Hematopoietic multipotent progenitor cell treated with erythropoietin and hydrocortisone succinate and interleukin-3 and kit ligand, for 15 days (in vitro differentiated cells): Measurements from ENCODE around the gene FAM184A.
"Not testable (repeated sequence)": the region's sequence is repeated elsewhere in the genome, so short reads cannot be mapped to it uniquely, and the experiment has no call there.

Experiments
- DNase-seq: peaks from one replicate; pipeline ENCODE4 v3.0.0-alpha.2; 2015; ENCODE audit warnings: low spot score

Gene FAM184A

DNA sequence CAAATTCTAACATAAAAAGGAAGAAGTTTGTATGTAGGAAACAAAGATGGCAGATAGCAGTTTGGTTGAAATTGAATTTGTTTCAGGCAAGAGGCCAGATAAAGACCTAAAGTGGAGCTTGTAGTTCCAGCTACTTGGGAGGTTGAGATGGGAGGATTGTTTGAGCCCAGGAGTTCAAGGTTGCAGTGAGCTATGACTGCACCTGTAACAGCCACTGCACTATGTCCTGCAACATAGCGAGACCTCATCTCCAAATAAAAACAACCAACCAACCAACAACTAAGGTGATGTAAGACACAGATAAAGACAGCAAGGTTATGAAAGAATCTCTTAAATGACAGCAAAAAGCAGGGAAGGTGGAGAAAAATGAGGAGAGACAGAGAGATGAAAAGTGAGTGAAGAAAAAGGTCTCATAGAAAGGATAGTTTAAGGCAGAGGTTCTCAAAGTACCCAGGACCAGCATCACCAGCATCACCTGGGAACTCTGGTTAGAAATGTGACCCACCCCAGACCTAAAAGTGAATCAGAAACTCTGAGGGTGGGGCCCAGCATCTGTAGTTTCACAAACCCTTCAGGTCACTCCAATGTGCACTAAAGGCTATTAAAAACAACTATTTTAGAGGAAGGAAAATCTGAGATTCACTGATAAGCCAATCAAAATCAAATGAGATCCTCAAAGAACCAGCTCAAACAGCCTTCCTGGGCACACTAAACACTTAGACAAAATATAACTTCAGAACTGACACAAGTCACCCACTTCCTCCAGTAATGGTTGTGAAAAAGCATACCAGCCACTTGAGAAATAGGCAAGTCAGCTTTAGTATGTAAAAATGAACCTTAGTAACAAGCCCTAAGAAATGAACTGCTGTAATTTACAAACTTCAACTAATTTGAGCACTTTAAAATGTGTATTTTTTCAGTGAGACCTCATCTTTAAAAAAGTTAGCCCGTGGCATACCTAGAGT, 57.6 kb downstream of the FAM184A start:
- DNase-seq: no peak

DNA sequence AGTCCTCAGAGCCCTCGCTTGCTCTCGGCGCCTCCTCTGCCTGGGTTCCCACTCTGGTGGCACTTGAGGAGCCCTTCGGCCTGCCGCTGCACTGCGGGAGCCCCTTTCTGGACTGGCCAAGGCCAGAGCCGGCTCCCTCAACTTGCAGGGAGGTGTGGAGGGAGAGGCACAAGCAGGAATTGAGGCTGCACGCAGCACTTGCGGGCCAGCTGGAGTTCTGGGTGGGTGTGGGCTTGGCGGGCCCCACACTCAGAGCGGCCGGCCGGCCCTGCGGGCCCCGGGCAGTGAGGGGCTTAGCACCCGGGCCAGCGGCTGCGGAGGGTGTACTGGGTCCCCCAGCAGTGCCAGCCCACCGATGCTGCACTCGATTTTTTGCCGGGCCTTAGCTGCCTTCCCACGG, 63.3 kb downstream of the FAM184A start:
- DNase-seq: not testable (repeated sequence)

DNA sequence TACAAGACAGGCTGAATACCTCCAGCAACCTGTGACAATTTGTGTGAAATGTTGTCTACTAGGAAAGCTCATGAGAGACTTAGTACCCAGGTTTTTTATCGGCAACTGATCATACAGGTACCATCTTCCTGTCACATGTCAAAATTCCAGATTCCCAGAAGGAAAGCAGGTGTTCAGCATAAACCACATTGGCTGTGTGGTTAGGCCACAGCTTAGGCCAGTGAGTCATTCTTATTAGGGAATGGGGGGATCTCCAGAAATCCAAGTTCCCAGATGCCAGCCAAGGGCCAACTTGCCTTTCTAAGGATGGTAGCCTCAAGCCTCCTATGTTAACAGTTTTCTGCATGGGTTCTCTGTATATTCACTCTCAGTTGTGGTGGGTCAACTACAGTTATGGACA, 65.9 kb downstream of the FAM184A start:
- no peak for DNase-seq

DNA sequence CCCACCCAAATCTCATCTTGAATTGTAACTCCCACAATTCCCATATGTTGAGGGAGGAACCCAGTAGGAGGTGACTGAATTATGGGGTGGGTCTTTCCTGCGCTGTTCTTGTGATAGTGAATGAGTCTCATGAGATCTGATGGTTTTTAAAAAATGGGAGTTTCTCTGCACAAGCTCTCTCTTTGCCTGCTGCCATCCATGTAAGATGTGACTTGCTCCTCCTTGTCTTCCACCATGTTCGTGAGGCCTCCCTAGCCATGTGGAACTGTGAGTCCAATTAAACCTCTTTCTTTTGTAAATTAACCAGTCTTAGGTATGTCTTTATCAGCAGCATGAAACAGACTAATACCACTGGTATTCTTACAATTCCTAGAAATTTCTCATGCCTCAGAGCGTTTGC, 69.2 kb downstream of the FAM184A start:
- not testable (repeated sequence) for DNase-seq

DNA sequence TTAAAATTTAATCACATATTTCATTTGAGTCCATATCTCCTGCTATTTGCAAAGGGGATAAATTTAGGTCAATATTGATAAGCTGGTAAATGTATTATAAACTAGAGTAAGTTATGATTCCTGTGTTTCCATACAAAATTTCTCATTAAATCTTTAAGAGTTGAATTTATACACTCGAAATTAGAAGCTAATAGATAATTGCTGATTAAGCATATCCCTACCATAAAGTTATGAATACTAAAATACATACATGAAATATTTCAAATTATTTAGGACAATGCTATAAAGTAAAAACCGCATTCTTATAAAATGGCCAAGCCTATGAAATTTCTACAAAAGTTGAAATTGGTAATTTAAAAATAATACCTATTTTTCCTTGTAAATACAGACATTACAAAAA, 71.5 kb downstream of the FAM184A start:
- DNase-seq: no peak

DNA sequence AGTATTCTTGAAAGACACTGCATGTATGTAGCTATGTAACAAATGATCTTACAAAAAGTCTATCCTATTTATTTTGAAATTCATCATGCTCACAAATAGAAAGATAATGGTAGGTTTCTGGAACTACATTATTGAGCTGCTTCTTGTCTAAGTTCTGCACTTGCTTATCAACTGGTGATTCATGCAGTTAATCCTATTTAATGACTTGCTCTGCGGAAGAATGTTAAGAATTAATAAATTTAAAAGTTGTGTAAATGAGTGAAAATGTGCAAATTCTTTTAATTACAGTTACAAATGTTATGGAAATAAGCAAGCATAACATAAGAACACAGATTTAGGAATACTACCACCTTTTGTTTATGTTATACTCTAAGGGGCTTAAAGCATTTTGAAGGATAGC, 76.4 kb downstream of the FAM184A start:
- DNase-seq: no peak

DNA sequence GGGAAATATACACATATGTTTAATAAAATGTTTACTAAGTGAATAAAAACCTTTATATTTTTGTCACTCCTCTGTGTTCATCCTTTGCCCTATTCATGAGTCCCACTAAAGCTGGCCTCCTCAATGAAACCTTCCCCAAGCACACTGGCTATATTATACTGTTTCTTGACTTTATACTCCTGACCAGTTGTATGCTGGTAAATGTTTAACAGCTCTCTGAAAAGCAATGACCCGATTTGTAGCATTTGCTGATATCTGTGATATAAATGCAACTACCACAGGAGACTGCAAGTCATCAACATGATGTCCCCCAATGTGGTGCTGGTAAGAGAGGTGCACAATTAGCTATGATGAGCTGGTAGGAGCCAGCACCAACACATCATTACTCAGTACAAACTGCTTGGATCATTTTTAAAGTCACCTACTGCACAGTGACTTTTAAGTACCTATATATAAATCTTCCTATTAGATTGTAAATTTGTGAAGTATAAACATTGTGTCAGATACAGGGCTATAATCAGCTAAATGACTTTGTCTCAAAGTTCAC, 78.9 kb downstream of the FAM184A start:
- no peak for DNase-seq

DNA sequence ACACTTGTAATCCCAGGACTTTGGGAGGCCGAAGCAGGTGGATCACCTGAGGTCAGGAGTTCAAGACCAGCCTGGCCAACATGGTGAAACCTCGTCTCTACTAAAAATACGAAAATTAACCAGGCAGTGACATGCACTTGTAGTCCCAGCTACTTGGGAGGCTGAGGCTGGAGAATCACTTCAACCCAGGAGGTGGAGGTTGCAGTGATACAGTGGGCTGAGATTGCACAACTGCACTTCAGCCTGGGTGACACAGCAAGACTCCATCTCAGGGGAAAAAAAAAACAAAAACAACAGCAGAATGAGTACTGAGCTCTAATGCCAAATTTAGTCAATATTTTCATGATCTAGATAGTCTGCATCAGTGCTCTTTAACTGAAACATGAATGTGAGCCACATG, 81.0 kb downstream of the FAM184A start:
- DNase-seq: not testable (repeated sequence)

DNA sequence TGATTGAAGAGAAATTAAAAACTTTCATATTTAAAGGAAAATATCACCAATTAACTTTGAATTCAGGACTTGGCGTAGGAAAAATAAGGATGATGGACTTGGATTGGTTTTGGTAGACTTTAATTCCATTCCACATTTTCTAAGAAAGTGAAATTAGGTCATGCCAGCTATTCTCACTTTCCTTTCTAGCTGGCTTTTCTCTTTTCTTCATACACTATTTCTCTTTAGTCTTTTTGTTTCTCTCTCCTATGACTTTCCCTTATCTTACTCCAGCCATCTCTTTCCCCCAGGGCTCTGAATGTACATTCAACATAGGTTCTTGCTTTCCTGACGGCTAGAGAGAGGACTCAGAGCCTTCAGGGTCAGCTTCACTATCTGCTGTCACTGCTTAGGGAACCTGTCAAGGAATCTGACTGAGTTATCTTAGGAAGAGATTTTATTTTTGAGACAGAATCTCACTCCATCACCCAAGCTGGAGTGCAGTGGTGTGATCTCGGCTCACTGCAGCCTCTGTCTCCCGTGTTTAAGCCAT, 82.1 kb downstream of the FAM184A start:
- no peak for DNase-seq

DNA sequence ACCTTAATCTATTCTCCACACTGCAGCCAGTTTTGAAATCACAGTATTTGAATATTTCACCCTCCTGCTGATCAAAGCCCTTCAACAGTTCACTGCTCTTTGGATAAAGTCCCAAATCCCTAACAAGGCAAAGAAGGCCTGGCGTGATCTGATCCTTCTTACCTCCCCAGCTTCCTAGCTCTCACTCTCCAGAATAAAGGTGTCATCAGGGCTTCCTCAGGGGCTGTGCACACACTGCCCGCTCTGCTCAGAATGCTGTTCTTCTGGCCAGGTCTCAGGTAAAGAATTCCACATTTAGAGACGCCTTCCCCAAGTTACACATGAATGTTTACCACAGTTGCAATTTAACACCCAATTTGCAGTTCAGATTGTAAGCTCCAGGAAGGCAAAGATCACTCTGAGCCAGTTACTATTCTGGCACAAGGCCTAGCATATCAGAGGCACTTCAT, 84.6 kb downstream of the FAM184A start:
- no peak for DNase-seq

DNA sequence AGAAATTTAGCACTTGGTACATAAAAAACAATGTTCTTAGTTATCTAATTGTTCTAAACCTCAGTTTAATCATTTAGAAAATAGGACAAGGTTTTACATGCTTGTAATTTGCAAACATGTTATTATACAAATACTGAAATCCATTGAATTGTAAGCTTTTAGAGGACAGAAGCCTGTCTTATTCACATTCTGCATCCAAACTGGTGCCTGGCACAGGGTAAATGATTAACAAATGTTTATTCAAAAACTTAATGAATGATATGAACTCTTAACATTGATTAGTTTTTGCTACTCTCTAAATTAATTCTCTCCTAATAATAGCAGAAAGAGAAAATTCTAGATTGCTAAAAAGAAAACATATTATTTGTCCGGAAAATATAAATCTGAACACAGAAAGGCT, 85.1 kb downstream of the FAM184A start:
- no peak for DNase-seq

DNA sequence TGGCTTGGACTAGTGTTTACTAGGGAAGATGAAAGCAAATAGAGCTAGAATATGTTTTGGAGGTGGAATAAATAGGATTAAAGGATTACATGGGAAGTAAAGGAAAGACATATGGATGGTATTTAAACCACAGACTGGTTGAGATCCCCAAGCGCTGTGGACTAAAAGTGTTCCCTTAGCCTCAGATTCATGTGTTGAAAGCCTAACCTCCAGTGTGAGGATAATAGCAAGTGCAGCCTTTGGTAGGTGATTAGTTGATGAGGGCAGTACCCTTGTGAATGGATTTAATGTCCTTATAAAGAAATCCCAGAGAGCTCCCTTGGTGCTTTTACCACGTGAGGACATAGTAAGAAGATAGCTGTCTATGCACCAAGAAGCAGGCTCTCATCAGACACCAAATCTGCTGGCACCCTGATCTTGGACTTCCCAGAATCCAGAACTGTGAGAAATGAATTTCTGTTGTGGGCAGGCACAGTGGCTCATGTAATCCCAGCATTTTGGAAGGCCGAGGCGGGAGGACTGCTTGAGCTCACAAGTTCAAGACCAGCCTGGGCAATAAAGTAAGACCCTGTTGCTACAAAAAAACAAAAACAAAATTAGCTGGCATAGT, 86.2 kb downstream of the FAM184A start:
- DNase-seq: no peak

DNA sequence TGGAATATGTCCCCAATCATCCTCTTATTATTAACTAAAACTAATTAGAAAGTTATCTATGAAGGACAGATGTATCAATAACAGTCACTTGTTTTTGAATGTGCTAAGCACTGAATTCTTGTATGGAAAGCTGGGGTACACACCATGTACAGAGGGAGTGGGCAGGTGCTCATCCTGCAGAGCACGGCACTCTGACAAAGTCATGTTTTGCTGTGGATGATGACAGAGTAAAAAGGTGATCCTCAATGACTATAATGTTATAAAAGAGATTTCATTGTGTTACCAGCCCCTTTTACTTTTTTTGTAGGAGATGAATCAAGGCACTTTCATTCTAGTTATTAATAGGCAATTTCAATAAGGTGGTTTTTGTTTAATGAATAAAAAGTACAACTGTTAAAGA, 92.2 kb downstream of the FAM184A start:
- no peak for DNase-seq

DNA sequence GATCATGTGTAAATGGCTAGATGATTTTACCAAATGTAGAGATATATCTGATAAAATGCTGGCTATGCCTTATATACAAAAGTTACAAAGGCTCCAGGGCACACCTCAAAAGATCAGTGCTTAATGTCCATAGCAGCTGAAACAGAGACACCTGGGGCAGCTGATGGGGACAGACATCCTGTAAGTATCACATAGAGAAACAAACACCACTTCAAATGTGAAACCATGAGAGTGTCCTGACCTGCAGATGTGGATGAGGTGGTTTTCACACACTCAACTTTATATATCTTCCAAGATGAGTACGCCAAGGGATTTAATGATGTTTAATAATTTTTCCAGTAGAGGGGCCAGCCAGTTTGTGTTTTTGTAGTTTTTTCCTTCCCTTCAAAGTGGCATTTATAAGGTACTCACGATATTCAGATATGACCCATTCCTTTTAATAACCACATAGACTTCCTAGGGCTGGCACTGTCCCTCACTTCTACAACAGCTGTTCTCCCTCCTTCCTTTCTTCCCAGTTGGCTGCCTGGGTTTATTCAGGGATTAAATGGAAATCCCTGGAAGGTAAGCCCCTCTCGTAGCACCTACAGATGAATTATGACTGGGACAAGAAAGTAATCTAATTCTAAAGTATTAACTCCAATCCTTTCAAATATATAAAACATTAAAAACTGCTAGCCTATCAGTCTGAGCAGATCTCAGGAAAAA, 93.2 kb downstream of the FAM184A start:
- no peak for DNase-seq

DNA sequence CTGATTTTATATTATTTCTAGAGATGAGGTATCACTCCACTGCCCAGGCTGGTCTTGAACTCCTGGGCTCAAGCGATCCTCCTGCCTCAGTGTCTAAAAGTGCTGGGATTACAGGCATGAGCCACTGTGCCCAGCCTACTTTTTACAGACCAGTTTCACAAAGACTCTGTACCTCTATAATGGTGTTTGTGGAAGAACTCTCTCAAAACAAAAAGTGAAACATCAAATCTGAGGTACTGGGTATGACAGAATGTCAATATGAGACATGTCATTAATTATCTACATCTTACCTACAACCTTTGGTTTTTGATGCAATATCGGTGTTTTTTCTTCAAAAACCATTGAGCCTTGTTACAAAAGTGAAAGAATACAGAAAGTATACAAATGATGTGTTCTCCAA, 94.1 kb downstream of the FAM184A start:
- DNase-seq: no peak

DNA sequence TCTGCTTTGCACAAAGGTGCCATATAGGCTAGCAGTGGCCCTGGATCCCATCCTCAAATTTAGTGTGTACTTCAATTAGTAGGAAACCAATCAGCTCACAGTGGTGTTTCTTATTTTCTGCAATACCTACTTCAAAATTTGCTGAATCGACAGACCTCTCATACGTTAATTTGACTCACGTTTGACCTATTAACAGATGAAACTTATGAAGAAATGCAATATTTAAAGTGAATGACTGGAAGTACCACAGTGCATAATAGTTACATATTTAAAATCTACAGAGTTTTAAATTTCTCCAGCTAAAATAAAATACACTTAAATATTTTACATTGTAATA, 95.9 kb downstream of the FAM184A start:
- no peak for DNase-seq

DNA sequence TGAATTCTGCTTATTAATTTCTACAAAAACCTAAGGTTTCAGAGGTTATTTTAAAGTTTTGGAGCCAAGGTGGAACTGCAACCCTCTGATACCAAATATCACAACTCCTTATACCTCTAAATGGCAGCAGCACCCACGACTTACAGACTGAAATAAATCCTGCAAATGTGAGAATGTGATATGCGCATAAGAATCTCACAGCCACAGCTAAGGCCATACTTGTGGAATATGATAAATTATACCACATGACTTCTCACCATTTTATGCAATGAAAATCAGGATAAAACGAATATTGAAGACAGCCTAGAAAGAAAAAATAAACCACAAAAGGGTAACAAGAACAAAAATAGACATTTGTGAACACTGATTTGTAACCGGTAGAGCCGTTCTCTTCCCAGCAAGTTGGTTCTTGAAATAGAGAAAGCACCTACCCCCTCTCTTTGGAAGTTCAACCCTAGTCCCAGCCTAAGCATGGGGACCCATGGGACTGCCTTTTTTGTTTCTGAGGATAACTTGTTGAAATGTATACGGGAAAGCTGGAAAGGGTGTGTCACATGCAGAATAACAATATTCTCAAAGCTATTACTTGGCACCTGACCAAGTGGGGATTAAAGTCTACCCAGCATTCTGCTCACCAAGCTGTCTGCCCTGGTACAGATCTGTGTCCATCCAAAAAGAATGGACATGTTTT, 96.4 kb downstream of the FAM184A start:
- DNase-seq: no peak

DNA sequence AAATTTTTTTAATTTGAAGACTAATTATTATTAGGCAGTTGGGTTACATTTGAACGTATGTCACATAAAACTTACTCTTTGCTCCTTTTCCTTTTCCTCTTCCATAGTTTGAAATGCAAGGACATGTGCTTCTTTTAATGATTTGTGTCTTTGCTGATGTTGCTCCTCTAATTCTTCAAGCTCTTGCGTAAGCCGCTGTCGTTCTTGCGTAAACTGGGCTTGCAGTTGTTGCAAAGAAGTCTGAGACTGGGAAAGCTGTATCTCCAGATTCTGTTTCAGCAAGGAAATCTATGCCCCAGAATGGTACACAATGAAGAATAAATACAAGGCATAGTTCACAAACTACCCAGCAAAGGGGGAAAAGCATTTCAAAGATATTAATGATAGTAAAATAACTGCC, 98.4 kb downstream of the FAM184A start:
- no peak for DNase-seq

DNA sequence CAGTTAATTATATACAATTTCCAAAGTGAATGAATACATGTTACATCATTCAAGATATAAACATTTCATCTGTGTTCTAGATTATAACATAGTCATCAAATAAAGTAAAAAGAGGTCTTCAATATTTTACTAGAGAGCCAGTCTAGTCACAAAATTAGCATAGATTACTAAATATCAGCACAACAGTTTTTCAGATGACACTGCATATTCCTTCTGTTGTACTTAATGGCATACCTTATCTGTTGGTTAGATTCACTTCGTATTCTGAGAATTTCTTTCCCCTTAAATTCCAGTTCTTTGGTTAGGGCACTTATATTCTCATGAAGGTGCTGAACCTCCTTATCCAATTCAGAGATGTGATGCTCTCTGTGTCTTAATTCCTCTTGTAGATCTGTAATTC, 103.7 kb downstream of the FAM184A start:
- DNase-seq: no peak

DNA sequence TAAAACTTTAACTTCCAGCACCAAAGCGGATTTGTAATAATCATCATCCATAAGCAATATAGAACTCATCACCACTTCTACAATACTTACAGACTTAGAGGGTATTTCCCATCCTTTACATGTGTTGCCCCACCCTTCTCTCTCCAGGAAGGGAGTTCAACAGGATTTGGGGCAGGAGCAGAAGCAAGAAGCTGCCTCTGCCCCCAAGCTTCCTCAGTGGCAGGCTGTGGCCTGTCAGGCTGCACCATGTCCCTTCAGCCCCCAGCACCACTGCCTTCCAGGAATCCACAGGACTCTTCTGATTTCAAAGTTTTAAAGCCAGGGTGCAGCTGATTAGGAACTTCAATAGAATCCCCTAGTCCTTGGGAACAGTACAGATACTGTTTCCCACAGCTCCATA, 106.8 kb downstream of the FAM184A start:
- DNase-seq: no peak

DNA sequence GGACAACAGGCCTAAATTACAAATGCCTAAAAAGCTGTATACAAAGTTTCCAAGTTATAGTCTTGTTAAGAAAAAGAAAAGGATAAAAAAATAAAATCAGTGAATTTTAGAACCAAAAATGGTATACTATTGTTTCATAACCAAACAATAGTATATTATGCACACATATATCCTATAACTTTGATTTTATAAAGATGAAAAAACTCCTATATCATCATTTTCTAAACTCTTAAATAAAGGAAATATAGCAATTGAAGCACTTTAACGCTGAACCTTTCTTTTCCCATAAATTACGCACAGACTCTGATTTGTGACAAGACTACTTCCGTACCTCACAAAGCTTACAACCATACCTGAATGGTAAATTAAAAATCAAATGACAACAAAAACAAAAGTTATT, 107.6 kb downstream of the FAM184A start:
- no peak for DNase-seq

DNA sequence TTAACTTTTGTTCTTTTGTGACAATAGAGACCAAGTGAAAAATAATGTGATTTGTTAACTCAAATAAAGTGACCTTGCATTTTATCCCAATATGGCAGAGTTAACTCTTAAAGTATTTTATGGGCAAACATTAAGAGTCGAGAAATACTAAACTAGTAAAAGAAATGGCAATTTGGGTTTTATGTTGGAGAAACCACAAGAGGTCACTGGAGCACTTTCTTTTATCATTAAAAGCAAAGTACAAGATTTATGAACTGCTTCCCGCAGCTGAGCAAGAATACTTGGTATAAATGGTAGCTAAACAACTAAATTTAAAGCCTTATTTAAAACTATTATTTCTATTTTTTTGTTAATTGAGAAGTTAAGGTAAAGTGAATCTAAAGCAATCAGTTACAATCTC, 110.0 kb downstream of the FAM184A start:
- peak; percentile 19 for DNase-seq
